Measurements from ENCODE around the gene ZSCAN20.

DNA sequence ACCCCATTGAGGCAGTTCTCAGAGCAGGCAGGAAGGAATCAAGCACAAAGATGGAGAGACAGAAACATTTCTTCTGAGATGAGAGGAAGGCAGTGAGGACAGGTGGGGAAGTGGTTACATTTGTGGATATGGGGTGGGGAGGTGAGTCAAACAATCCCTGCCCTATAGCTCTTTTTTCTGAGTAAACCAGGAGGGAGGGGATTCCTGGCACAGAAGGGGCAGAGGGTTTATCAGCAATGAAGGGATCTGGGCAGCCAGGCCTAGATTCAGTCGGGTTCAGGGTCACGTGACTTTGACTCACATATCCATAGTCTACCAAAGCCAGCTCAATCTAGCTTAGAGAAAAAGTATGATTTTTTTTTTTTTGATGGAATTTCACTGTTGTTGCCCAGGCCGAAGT lies 25.9 kb upstream of the ZSCAN20 start:
- TF ChIP-seq, protein P1, sequence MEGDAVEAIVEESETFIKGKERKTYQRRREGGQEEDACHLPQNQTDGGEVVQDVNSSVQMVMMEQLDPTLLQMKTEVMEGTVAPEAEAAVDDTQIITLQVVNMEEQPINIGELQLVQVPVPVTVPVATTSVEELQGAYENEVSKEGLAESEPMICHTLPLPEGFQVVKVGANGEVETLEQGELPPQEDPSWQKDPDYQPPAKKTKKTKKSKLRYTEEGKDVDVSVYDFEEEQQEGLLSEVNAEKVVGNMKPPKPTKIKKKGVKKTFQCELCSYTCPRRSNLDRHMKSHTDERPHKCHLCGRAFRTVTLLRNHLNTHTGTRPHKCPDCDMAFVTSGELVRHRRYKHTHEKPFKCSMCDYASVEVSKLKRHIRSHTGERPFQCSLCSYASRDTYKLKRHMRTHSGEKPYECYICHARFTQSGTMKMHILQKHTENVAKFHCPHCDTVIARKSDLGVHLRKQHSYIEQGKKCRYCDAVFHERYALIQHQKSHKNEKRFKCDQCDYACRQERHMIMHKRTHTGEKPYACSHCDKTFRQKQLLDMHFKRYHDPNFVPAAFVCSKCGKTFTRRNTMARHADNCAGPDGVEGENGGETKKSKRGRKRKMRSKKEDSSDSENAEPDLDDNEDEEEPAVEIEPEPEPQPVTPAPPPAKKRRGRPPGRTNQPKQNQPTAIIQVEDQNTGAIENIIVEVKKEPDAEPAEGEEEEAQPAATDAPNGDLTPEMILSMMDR (IDR thresholded peaks at IDR 0.05; ENCODE audit: insufficient read depth, low read depth, low read length) = no peak
- no peak for TF ChIP-seq EZH2 (IDR thresholded peaks at IDR 0.05; ENCODE audit: insufficient read depth, low read length)

All from astrocyte (in vitro differentiated cells and primary cell).